PFSK-1 (cell line): ENCODE data around the gene MAPK13.

Experiments
- FOXP2 ChIP-seq: optimal IDR thresholded peaks from 2 replicates; pipeline ENCODE3; 2011; ENCODE audit warnings: borderline replicate concordance, control low read depth, inconsistent platforms; ENCODE audit not compliant: insufficient read depth; ENCODE audit errors: extremely low read length, extremely low read depth
- POLR2AphosphoS5 ChIP-seq: IDR thresholded peaks from 2 replicates; pipeline ENCODE4 v1.6.1; 2012; ENCODE audit warnings: low read depth, mild to moderate bottlenecking, control low read depth, low read length, moderate library complexity
- SIN3A ChIP-seq: IDR thresholded peaks from 2 replicates; pipeline ENCODE4 v1.6.1; 2012; ENCODE audit warnings: mild to moderate bottlenecking, low read length, moderate library complexity, borderline replicate concordance; ENCODE audit not compliant: insufficient read depth
- TAF1 ChIP-seq: IDR thresholded peaks from 2 replicates; pipeline ENCODE4 v1.6.1; 2012; ENCODE audit warnings: low read length, control low read depth, borderline replicate concordance; ENCODE audit not compliant: insufficient read depth
- TF ChIP-seq, protein P1 (sequence below), 2 experiments: IDR thresholded peaks; 2 replicates each; pipeline versions ENCODE4 v1.6.1 to v1.8.0; 2011 to 2012; ENCODE audit warnings: low read depth in 2 of 2, low read length in 2 of 2, control low read depth in 1 of 2, inconsistent platforms in 1 of 2, mild to moderate bottlenecking in 1 of 2, moderate library complexity in 1 of 2; ENCODE audit not compliant: insufficient read depth in 1 of 2

Gene MAPK13

GRCh38 chr6:36115412-36115811 is 14.9 kb upstream of the MAPK13 start:
- TF ChIP-seq FOXP2 (no peak), TAF1 (no peak), SIN3A (no peak), POLR2AphosphoS5 (no peak)
- TF ChIP-seq, protein P1, sequence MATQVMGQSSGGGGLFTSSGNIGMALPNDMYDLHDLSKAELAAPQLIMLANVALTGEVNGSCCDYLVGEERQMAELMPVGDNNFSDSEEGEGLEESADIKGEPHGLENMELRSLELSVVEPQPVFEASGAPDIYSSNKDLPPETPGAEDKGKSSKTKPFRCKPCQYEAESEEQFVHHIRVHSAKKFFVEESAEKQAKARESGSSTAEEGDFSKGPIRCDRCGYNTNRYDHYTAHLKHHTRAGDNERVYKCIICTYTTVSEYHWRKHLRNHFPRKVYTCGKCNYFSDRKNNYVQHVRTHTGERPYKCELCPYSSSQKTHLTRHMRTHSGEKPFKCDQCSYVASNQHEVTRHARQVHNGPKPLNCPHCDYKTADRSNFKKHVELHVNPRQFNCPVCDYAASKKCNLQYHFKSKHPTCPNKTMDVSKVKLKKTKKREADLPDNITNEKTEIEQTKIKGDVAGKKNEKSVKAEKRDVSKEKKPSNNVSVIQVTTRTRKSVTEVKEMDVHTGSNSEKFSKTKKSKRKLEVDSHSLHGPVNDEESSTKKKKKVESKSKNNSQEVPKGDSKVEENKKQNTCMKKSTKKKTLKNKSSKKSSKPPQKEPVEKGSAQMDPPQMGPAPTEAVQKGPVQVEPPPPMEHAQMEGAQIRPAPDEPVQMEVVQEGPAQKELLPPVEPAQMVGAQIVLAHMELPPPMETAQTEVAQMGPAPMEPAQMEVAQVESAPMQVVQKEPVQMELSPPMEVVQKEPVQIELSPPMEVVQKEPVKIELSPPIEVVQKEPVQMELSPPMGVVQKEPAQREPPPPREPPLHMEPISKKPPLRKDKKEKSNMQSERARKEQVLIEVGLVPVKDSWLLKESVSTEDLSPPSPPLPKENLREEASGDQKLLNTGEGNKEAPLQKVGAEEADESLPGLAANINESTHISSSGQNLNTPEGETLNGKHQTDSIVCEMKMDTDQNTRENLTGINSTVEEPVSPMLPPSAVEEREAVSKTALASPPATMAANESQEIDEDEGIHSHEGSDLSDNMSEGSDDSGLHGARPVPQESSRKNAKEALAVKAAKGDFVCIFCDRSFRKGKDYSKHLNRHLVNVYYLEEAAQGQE (IDR thresholded peaks at IDR 0.05; ENCODE audit: insufficient read depth in 1 of 2, low read depth in 2 of 2, low read length in 2 of 2): no peak

- TF ChIP-seq, protein P1 (IDR thresholded peaks at IDR 0.05; ENCODE audit: insufficient read depth in 1 of 2, low read depth in 2 of 2, low read length in 2 of 2): no peak
- TF ChIP-seq FOXP2: no peak
- TF ChIP-seq POLR2AphosphoS5: no peak
- no peak for TF ChIP-seq TAF1
- TF ChIP-seq SIN3A: no peak
Measured at GRCh38 chr6:36116066-36116864, 14.0 kb upstream of the MAPK13 start.

DNA sequence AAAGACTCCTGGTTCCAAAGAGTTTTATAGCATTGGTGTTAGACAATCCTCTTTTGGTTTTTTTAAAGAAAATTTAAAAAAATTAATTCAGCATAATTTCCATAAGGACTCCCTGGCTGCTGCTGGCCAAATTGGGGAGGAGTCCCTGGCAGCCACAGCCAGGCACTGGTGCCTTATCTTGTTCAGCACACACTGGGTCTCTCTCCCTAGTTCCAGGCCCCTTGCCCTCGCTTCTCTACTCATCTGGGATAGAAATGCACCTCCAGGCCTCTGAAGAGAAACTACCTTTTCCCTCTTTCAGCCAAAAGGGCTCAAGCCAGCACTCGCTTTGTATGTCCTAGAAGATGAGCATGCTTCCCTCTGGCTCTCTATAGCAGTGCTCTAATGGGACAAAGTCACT is 13.4 kb upstream of the MAPK13 start:
- TF ChIP-seq TAF1 (no peak), FOXP2 (no peak), SIN3A (no peak), POLR2AphosphoS5 (no peak)
- TF ChIP-seq, protein P1 (IDR thresholded peaks at IDR 0.05; ENCODE audit: insufficient read depth in 1 of 2, low read depth in 2 of 2, low read length in 2 of 2): no peak

GRCh38 chr6:36117658-36118549 is 12.4 kb upstream of the MAPK13 start:
- no peak for TF ChIP-seq POLR2AphosphoS5
- no peak for TF ChIP-seq FOXP2
- TF ChIP-seq, protein P1 (IDR thresholded peaks at IDR 0.05; ENCODE audit: insufficient read depth in 1 of 2, low read depth in 2 of 2, low read length in 2 of 2): no peak
- no peak for TF ChIP-seq SIN3A
- TF ChIP-seq TAF1: no peak
